NCI-H187 (cell line): ENCODE results near the gene CCDC74A.
"Not testable (repeated sequence)": the region's sequence is repeated elsewhere in the genome, so short reads cannot be mapped to it uniquely, and the experiment has no call there.

Experiments
- DNase-seq, 2 experiments: peaks; one replicate each; lab custom pipeline; 2025; lab: John Stamatoyannopoulos, UW

The CCDC74A gene

DNA sequence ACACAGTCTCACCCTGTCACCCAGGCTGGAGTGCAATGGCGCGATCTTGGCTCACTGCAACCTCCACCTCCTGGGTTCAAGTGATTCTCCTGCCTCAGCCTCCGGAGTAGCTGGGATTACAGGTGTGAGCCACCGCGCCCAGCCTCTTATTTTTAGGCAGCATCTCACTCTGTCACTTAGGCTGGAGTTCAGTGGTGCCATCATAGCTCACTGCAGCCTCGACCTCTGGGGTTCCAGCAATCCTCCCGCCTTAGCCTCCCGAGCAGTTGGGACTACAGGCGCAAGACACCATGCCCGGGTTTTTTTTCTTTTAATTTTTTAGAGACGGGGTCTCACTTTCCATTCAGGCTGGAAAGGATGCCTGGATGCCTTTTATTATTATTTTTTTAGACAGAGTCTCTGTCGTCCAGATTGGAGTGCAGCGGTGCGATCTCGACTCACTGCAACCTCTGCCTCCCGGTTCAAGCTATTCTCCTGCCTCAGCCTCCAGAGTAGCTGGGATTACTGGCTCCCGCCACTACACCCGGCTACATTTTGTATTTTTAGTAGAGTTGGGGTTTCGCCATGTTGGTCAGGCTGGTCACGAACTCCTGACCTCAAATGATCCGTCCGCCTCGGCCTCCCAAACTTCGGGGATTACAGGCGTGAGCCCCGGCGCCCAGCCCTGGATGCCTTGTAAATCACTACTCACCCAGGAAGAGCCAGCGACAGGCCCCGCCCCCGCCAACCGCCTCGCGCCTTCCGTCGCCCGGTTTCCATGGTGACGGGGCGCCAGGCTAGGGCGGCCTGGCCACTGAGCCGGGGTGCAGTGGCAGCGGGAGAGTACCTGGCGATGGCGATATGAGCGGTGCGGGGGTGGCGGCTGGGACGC is at the start of gene CCDC74A:
TSS of gene CCDC74A (plus strand) at position 758 of the 871 bp plus-strand sequence. CDS start at position 841, 83 bp downstream.
- DNase-seq = peak; percentile 20 to 31

DNA sequence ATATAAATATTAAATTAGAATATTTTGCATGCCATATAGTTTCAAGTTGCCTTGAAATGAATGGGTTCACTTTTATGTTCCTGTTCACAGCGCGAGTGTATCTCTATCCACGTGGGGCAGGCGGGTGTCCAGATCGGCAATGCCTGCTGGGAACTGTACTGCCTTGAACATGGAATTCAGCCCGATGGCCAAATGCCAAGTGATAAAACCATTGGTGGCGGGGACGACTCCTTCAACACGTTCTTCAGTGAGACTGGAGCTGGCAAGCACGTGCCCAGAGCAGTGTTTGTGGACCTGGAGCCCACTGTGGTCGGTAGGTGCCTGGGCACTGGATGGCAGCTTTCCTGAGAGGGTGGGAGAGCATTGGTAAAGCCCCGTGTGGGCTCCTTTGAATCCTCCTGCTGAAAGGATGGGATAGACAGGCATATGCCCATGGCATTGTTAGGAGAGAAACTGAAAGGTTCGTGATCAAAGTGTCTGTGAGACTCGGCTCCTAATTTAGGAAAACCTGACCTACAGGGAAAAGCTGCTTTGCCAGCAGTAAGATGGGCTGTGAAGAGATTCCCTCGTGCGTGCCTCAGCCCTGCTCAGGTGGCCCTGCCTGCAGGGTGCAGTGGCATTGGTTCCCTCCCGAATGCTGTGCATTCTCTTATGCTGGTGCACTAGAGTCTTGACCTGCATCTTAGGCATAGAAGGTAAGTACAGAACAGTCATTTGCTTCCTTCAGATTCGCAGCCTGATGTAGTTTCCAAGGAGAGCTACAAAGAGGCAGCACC is 49.4 kb upstream of the CCDC74A start:
- DNase-seq = not testable (repeated sequence)

- not testable (repeated sequence) for DNase-seq
Observed at GRCh38 chr2:131478850-131479461, 48.7 kb upstream of the CCDC74A start.

- not testable (repeated sequence) for DNase-seq
Observed at GRCh38 chr2:131480351-131480750, 47.3 kb upstream of the CCDC74A start.

DNA sequence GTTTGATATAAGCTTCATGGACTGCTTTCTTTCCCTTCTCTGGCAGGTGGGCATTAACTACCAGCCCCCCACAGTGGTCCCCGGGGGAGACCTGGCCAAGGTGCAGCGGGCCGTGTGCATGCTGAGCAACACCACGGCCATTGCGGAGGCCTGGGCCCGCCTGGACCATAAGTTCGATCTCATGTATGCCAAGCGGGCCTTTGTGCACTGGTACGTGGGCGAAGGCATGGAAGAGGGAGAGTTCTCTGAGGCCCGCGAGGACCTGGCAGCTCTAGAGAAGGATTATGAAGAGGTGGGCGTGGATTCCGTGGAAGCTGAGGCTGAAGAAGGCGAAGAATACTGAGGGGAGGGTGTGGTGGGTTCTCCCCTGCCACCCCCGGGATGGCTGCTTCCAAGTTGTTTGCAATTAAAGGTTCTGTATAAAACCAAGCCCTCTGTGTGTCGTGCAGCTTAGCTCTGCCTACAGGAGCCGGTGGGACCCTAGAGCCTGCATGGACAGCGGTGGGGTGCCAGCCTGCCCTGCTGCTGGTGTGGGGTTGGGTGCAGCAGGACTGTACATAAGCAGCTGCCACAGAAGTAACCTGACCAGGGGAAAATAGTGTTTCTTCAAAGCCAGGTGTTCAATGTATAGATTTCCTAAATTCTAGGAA is 45.1 kb upstream of the CCDC74A start:
- DNase-seq = not testable (repeated sequence)

GRCh38 chr2:131483981-131484820 is 43.5 kb upstream of the CCDC74A start:
- DNase-seq = not testable (repeated sequence)

DNA sequence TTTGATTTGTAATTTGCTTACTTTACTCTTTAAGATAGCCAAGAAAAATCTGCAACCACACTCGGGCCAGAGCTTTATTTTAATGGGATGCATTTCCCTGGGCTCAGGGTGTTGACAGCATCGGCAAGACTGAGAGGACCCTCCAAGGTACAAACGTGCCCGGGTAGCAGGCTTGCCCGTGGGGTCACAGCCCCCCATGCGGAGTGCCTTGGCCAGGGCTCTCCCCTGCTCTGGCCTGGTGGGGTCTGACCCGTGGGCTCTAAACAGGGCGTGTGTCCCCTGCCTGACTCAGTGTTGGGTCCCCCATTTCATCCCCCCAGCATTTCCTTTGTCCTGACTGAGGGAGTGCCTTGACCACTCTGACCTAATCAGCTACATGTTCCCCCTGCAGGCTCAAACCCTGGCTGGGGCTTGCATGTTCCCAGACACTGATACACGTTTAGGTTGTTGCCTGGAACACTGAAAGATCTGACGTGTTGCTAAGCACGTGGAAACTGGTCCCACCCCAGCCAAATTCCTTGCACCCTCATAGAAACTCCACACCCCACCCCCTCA is 42.7 kb upstream of the CCDC74A start:
- DNase-seq = not testable (repeated sequence)

GRCh38 chr2:131486201-131486902 is 41.3 kb upstream of the CCDC74A start:
- DNase-seq = not testable (repeated sequence)

DNA sequence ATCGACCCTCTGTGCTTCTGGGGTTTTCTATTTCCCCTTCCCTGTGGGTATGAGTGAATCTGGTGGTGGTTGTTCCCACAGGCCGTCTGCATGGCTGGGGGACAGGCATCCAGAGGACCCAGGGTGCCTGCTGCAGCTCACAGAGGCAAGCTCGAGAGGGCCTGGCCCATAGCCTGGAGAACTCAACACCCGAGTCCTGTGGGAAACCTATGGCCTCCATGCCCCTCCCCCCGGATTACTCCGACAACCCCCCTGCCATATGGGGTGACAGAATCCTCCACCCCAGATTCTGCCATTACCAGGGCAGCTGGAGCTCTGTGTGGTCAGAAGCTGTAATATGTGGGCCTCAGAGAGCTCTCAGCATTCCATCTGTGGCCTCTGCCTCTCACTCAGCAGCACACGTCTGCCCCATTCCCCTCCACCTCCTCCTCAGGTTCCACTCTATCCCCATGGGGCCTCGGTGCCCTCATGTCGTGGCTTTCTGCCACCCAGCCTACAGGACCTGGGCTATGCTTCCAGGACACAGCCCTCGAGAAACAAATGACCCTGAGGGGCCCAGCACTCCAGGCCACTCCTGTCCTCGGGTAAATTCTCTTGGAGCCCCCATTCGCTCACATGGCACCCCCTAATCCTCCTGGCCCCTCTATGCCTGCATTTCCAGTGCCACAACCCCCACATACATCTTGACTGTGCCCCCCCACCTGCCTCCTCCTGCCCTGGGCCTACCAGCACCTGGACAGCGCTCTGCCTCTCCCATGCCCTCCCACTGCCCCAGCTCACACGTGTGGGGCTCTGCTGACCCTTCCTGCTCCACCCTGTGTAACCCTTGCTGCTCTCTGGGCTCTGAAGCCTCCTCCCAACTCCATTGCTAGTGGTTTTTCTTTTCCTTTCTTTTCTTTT is 39.1 kb upstream of the CCDC74A start:
- no peak for DNase-seq

DNA sequence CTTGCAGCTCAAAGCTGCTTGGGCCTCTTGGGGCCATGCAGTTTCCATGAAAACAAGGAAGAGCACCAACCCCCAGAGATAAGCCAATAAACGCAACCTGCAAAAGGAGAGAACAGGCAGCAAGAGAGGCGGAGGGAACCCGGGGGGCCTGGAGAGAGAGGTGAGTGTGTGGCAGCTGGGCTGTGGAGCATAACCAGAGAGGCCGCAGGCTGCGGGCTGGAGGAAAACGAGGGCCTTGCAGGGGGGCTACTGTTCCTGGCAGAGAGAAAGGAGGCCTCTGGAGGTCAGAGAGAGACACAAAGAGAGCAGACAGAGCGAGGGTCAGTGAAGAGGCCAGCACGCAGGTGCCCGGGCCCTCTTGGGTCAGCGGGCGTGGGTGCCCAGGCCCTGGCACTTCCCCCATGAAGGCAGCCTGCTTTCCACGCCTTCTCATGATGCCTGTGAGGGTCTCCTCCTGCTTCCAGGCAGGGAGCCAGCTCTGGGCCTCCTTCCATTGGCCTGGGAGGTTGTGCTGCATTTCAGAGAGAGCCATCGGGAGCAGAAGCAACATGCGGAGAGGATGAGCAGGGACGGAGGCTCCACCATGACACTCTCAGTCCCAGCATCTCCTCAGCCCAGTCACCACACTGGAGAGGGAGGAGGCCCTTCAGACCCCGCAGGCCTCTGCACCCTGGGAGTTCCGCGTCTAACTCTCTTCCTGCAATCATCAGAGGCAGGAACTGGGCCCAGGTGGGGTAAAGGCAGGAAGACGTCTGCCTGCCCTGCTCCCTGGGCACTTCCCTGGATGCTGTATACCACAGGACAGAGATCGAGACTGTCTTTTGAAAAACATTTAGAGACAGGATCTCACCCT is 36.8 kb upstream of the CCDC74A start:
- not testable (repeated sequence) for DNase-seq

- DNase-seq = not testable (repeated sequence)
Observed at GRCh38 chr2:131491469-131491836, 36.2 kb upstream of the CCDC74A start.

GRCh38 chr2:131492015-131492417 is 35.7 kb upstream of the CCDC74A start, which contains the start of gene MZT2A:
Gene MZT2A (minus strand): TSS chr2:131492397. CDS start chr2:131492376, 21 bp downstream.
- DNase-seq = not testable (repeated sequence)

- DNase-seq = peak; percentile 69 to 81
Observed at GRCh38 chr2:131492418-131493198, 35.1 kb upstream of the CCDC74A start.

GRCh38 chr2:131493199-131493968 is 34.3 kb upstream of the CCDC74A start:
- no peak for DNase-seq

- not testable (repeated sequence) for DNase-seq
Observed at GRCh38 chr2:131495506-131495905, 32.2 kb upstream of the CCDC74A start.

GRCh38 chr2:131498321-131498973 is 29.2 kb upstream of the CCDC74A start:
- not testable (repeated sequence) for DNase-seq
